HCT116 (cell line): Measurements from ENCODE around the gene EVC.

Experiments used
- EZH2phosphoT487 ChIP-seq: fragments of 200-600 bp; IDR thresholded peaks from 2 replicates; pipeline ENCODE4 v1.6.1; 2018; ENCODE audit warnings: antibody characterized with exemption, borderline replicate concordance
- YY1 ChIP-seq: IDR thresholded peaks from 2 replicates; pipeline ENCODE4 v1.6.1; 2011; ENCODE audit warnings: low read length, low read depth, moderate library complexity, mild to moderate bottlenecking; ENCODE audit not compliant: insufficient replicate concordance; ENCODE audit errors: extremely low read depth
- TF ChIP-seq, protein P1 (sequence below), 3 experiments: fragments of 200-600 bp in 1 of 3; sonication (generic) in 1 of 3; IDR thresholded peaks in 2 of 3; conservative IDR thresholded peaks in 1 of 3; 2 replicates each; pipeline ENCODE4 v1.5.1; 2012 to 2017; ENCODE audit warnings: low read depth in 2 of 3, low read length in 2 of 3, antibody characterized with exemption in 1 of 3, borderline replicate concordance in 1 of 3, control low read depth in 1 of 3, mild to moderate bottlenecking in 1 of 3, mixed read lengths in 1 of 3, mixed run types in 1 of 3, moderate library complexity in 1 of 3; ENCODE audit not compliant: insufficient read depth in 1 of 3

DNA sequence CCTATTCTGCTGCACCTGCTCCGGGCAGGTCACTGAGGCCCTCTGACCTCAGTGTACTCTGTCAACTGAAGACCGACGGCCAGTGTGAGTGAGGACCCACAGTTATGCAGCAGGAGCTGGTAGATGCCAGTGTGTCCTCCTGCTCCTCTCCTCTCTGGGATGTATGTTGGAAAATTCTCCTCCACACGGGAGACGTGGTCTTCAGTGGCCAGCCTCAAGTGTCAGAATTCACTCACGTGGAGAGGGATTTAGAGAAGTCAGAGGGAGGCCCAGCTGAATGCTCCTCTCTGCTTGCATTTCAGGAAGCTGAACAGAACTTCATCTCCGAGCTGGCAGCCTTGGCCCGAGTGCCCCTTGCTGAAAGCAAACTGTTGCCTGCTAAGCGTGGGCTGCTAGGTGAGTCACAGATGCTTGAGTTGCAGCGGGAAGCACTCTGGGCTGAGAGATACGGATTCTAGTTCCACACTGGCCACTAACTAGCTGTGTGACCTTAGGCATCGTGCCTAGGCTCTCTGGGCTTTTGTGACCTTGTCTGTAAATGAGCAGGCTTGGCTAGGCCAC lies 98.3 kb downstream of the EVC start:
- TF ChIP-seq, protein P1, sequence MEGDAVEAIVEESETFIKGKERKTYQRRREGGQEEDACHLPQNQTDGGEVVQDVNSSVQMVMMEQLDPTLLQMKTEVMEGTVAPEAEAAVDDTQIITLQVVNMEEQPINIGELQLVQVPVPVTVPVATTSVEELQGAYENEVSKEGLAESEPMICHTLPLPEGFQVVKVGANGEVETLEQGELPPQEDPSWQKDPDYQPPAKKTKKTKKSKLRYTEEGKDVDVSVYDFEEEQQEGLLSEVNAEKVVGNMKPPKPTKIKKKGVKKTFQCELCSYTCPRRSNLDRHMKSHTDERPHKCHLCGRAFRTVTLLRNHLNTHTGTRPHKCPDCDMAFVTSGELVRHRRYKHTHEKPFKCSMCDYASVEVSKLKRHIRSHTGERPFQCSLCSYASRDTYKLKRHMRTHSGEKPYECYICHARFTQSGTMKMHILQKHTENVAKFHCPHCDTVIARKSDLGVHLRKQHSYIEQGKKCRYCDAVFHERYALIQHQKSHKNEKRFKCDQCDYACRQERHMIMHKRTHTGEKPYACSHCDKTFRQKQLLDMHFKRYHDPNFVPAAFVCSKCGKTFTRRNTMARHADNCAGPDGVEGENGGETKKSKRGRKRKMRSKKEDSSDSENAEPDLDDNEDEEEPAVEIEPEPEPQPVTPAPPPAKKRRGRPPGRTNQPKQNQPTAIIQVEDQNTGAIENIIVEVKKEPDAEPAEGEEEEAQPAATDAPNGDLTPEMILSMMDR (IDR thresholded peaks at IDR 0.05 in 2 of 3, conservative IDR thresholded peaks at IDR 0.05 in 1 of 3; ENCODE audit: borderline replicate concordance in 1 of 3, insufficient read depth in 1 of 3, low read depth in 2 of 3, low read length in 2 of 3), result no peak
- TF ChIP-seq YY1, result no peak
- no peak for TF ChIP-seq EZH2phosphoT487
